ENCODE measurements around the gene SPAG6. TPM values are rescaled to one million over a fixed set of nuclear protein-coding genes. Genes with fewer than 3 reads are reported as not detected.
A peak's percentile ranks its signal among the peaks of the same experiment; 100 is the strongest.

Gene SPAG6
- total and polyA plus RNA-seq, 9 of the 15 experiments (the other 6 are each of a cell fraction or from before 2014, with no cell fraction given), result 3.5 to 23.1 (median 11.8) TPM

DNA sequence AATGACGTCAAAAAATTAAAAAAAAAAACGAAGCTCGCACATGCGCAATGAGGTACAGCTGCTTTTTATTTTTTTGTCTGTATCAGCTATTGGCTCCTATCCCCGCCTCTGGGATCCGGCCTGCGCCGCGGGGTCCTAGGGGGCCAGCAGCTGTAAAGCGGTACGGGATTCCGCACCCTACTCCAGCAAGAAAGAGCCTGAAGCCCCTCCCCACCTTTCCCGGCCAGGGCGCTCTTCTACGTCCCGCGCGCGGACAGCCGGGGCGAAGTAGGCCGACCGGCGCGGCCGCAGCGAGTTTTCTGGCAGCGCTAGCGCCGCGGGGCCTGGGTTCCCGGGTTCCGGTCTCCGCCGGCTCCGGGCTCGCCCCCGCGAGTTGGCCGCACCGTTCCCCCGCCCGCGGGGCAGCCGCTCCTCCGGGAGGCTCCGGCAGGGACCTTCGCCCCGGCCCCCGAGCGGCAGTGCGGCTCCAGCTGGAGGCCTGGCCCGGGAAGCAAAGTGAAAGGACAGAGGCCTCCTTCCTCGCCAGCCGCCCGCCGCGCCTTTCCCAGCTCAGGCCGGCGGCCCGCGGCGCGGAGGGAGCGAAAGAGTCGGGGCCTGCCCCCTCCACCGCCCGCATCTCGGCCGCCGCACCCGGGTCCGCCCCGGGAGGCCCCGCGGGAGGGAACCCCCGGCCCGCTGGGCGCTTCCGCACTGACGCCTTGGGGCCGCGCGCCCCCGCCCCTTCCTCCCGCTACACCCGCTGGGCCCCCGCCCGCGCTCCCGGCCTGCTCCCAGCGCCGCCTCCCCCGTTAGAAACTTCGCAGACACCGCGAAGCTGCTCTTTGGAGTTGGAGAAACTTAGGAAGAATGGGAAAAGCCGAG, 4.7 kb upstream of the SPAG6 start (continued):
- TF ChIP-seq ZNF586 (CRISPR knock-in tag; conservative IDR thresholded peaks at IDR 0.05) (no peak), ZNF124 (CRISPR knock-in tag; IDR thresholded peaks at IDR 0.05) (no peak), GMEB1 (CRISPR knock-in tag; IDR thresholded peaks at IDR 0.05) (no peak), SOX6 (IDR thresholded peaks at IDR 0.05) (no peak), ZNF274 (IDR thresholded peaks at IDR 0.05; ENCODE audit: borderline replicate concordance, low read depth, low read length) (no peak), TFAP4 (CRISPR knock-in tag; IDR thresholded peaks at IDR 0.05; ENCODE audit: borderline replicate concordance) (peak; percentile 83), C11orf30 (IDR thresholded peaks at IDR 0.05; ENCODE audit: low read depth) (no peak), MTF1 (CRISPR knock-in tag; IDR thresholded peaks at IDR 0.05; ENCODE audit: borderline replicate concordance) (no peak), ZNF408 (CRISPR knock-in tag; IDR thresholded peaks at IDR 0.05; ENCODE audit: low read depth) (no peak), KAT2B (IDR thresholded peaks at IDR 0.05; ENCODE audit: low read depth, low read length) (no peak)
- TF ChIP-seq, protein P1, sequence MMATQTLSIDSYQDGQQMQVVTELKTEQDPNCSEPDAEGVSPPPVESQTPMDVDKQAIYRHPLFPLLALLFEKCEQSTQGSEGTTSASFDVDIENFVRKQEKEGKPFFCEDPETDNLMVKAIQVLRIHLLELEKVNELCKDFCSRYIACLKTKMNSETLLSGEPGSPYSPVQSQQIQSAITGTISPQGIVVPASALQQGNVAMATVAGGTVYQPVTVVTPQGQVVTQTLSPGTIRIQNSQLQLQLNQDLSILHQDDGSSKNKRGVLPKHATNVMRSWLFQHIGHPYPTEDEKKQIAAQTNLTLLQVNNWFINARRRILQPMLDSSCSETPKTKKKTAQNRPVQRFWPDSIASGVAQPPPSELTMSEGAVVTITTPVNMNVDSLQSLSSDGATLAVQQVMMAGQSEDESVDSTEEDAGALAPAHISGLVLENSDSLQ (IDR thresholded peaks at IDR 0.05), result no peak
- TF ChIP-seq, protein P2, sequence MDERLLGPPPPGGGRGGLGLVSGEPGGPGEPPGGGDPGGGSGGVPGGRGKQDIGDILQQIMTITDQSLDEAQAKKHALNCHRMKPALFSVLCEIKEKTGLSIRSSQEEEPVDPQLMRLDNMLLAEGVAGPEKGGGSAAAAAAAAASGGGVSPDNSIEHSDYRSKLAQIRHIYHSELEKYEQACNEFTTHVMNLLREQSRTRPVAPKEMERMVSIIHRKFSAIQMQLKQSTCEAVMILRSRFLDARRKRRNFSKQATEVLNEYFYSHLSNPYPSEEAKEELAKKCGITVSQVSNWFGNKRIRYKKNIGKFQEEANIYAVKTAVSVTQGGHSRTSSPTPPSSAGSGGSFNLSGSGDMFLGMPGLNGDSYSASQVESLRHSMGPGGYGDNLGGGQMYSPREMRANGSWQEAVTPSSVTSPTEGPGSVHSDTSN (CRISPR knock-in tag; IDR thresholded peaks at IDR 0.05; ENCODE audit: low read depth), result no peak
- TF ChIP-seq, protein P2 (tag; conservative IDR thresholded peaks at IDR 0.05; ENCODE audit: low read depth), result no peak
